GM12878 (cell line): ENCODE measurements around the gene CD48. TPM values are rescaled to one million over a fixed set of nuclear protein-coding genes. Genes with fewer than 3 reads are reported as not detected.

ENCODE experiments used
- ATAC-seq: fragments of 200-7000 bp; cut with Tn5 transposase; 3 replicates; pipeline ENCODE4 v1.9.1; 2020; ENCODE audit warnings: mild to moderate bottlenecking, moderate library complexity
- BruUV-seq: library from RNA; stranded (reverse); fragments of 400-500 nt; replicated peaks from 2 replicates; lab custom pipeline; 2021; lab: Mats Ljungman, UMichigan
- CTCF ChIA-PET: fragments of 300-600 bp; sonication (Branson Sonifier 250); formaldehyde crosslinking; extraction: SDS; loops from one replicate; lab custom pipeline; 2021; ENCODE audit warnings: inconsistent platforms; lab: Yijun Ruan, JAX
- POLR2A ChIA-PET: fragments of 350-600 bp; formaldehyde crosslinking; extraction: SDS; loops from one replicate; lab custom pipeline; 2021; ENCODE audit warnings: inconsistent platforms; lab: Charles Lee
- RAD21 ChIA-PET: fragments of 300-600 bp; sonication (Branson Sonifier 250); formaldehyde crosslinking; loops from one replicate; lab custom pipeline; 2023; ENCODE audit warnings: antibody characterized with exemption; ENCODE audit not compliant: unreplicated experiment; lab: Charles Lee
- SMC1A ChIA-PET: fragments of 300-600 bp; sonication (Branson Sonifier 250); formaldehyde crosslinking; loops from one replicate; lab custom pipeline; 2023; ENCODE audit not compliant: unreplicated experiment, uncharacterized antibody; lab: Charles Lee
- DNase-seq: peaks from one replicate; pipeline ENCODE4 v3.0.0-alpha.2; 2011; ENCODE audit warnings: low read depth, low spot score
- FAIRE-seq: peaks from 3 replicates; lab custom pipeline; 2011; peaks lifted over from hg19 to GRCh38; lab: Jason Lieb, UNC
- H2AFZ ChIP-seq: 2 replicates; pipeline ENCODE4 v1.6.0; 2011; ENCODE audit warnings: low read depth, low read length, control low read depth; ENCODE audit not compliant: control insufficient read depth
- H3K27ac ChIP-seq: 2 replicates; pipeline ENCODE4 v1.5.1; 2011; ENCODE audit warnings: control low read depth; ENCODE audit not compliant: control insufficient read depth, insufficient read depth
- H3K27me3 ChIP-seq, 2 experiments: replicated peaks in 1 of 2; 2 replicates each; pipeline versions ENCODE4 v1.6.0 to v1.6.1; 2011; ENCODE audit warnings: low read length in 1 of 2; ENCODE audit not compliant: control insufficient read depth in 2 of 2, insufficient read depth in 2 of 2
- H3K36me3 ChIP-seq, 2 experiments: 2 replicates each; pipeline ENCODE4 v1.5.1; 2011; ENCODE audit warnings: low read length in 1 of 2; ENCODE audit not compliant: control insufficient read depth in 2 of 2, insufficient read depth in 2 of 2
- H3K4me1 ChIP-seq: 2 replicates; pipeline ENCODE4 v1.6.1; 2011; ENCODE audit warnings: mild to moderate bottlenecking, low read length, moderate library complexity, mixed read lengths; ENCODE audit not compliant: control insufficient read depth, insufficient read depth
- H3K4me2 ChIP-seq: 2 replicates; pipeline ENCODE4 v1.6.0; 2011; ENCODE audit warnings: control low read depth; ENCODE audit not compliant: control insufficient read depth, insufficient read depth
- H3K4me3 ChIP-seq: fragments of 200-600 bp; sonication (generic); 2 replicates; pipeline ENCODE4 v1.5.1; 2016
- H3K79me2 ChIP-seq: 2 replicates; pipeline ENCODE4 v1.6.0; 2011; ENCODE audit warnings: low read length; ENCODE audit not compliant: control insufficient read depth, insufficient read depth
- H3K9ac ChIP-seq: 2 replicates; pipeline ENCODE4 v1.8.0; 2011; ENCODE audit warnings: low read length, control low read depth, mixed read lengths; ENCODE audit not compliant: control insufficient read depth, insufficient read depth
- H3K9me3 ChIP-seq: replicated peaks from 3 replicates; pipeline ENCODE4 v1.5.1; 2011; ENCODE audit warnings: mild to moderate bottlenecking, low read length; ENCODE audit not compliant: control insufficient read depth, insufficient read depth
- H4K20me1 ChIP-seq: 2 replicates; pipeline ENCODE4 v1.6.0; 2011; ENCODE audit not compliant: control insufficient read depth, insufficient read depth
- GATAD2B ChIP-seq: fragments of 450-650 bp; conservative IDR thresholded peaks from 2 replicates; pipeline ENCODE4 v1.6.1; 2017; ENCODE audit warnings: low read depth, mild to moderate bottlenecking, moderate library complexity
- IKZF1 ChIP-seq: fragments of 450-650 bp; conservative IDR thresholded peaks from 2 replicates; pipeline ENCODE4 v1.6.1; 2017; ENCODE audit warnings: antibody characterized with exemption, mild to moderate bottlenecking
- MEF2B ChIP-seq: fragments of 450-650 bp; IDR thresholded peaks from 2 replicates; pipeline ENCODE4 v1.6.1; 2018; ENCODE audit warnings: mild to moderate bottlenecking, moderate library complexity; ENCODE audit not compliant: partially characterized antibody, poor library complexity, severe bottlenecking
- SMC3 ChIP-seq: IDR thresholded peaks from 2 replicates; pipeline ENCODE4 v1.6.1; 2011; ENCODE audit warnings: low read length, improper control_type of control experiment, borderline replicate concordance
- ZBED1 ChIP-seq: IDR thresholded peaks from 2 replicates; pipeline ENCODE4 v1.6.1; 2016; ENCODE audit warnings: borderline replicate concordance
- ZNF384 ChIP-seq: IDR thresholded peaks from 2 replicates; pipeline ENCODE4 v1.6.1; 2012; ENCODE audit warnings: low read depth, mild to moderate bottlenecking, low read length, improper control_type of control experiment, borderline replicate concordance
- WGBS: methylation state at CpG from one replicate; pipeline ENCODE4 v1.1.6; 2016; ENCODE audit warnings: low lambda C conversion rate; ENCODE audit not compliant: insufficient replicate concordance, insufficient coverage; ENCODE audit errors: missing lambda C conversion rate; 5-methylcytosine and 5-hydroxymethylcytosine counted together
- in situ Hi-C: fragments of 300-500 bp; cut with MboI; formaldehyde crosslinking; loops from 9 replicates; pipeline ENCODE4 v1.14.3; 2018; ENCODE audit warnings: mixed read lengths
- intact Hi-C: fragments of 100-400 bp; cut with micrococcal nuclease; formaldehyde crosslinking; loops from one replicate; pipeline ENCODE4 v1.14.2; 2022; ENCODE audit not compliant: unreplicated experiment
- polyA plus RNA-seq, 11 experiments: library from polyadenylated mRNA; depleted of rRNA in 4 of 11; unstranded in 6 of 11; stranded (reverse) in 5 of 11; fragments of >200 nt; fragmentation: Nextera tagmentation in 4 of 11; fragmentation: Illumina TruSeq in 1 of 11; extraction: Ambion mirVana in 4 of 11; extraction: Trizol in 1 of 11; gene quantifications; 1 replicate in 1 of 11; 2 replicates in 10 of 11; pipeline versions ENCODE4 v1.2.1 to v1.2.3, GENCODE V29; 2011 to 2016; ENCODE audit warnings: inconsistent platforms in 2 of 11, missing spikeins in 2 of 11, low read depth in 1 of 11
- total RNA-seq, 4 experiments: library from RNA; depleted of rRNA in 3 of 4; stranded (reverse); fragments of >200 nt in 3 of 4; fragmentation: Illumina TruSeq in 1 of 4; extraction: Trizol in 1 of 4; gene quantifications; 2 replicates each; pipeline versions ENCODE4 v1.2.1 to v1.2.3, GENCODE V29; 2013 to 2021
- TF ChIP-seq, protein P1 (sequence below): fragments of 450-650 bp; IDR thresholded peaks from 2 replicates; pipeline ENCODE4 v1.6.1; 2018; ENCODE audit warnings: borderline replicate concordance, mild to moderate bottlenecking; ENCODE audit not compliant: partially characterized antibody
- TF ChIP-seq, protein P2 (sequence below), 3 experiments: IDR thresholded peaks in 2 of 3; conservative IDR thresholded peaks in 1 of 3; 2 replicates each; pipeline ENCODE4 v1.5.1; 2011; ENCODE audit warnings: low read depth in 3 of 3, low read length in 3 of 3, mild to moderate bottlenecking in 3 of 3, control low read depth in 2 of 3, moderate library complexity in 2 of 3, inconsistent platforms in 1 of 3, mixed read lengths in 1 of 3; ENCODE audit not compliant: control insufficient read depth in 2 of 3, insufficient read depth in 1 of 3; ENCODE audit errors: extremely low read depth in 1 of 3
- TF ChIP-seq, protein P3 (sequence below): IDR thresholded peaks from 2 replicates; pipeline ENCODE4 v1.6.1; 2011; ENCODE audit warnings: borderline replicate concordance, low read depth, mild to moderate bottlenecking, moderate library complexity, low read length; ENCODE audit not compliant: insufficient read depth, poor library complexity, severe bottlenecking

CD48 gene
- total and polyA plus RNA-seq, 10 of the 15 experiments (the other 5 are each of a cell fraction or from before 2014, with no cell fraction given) = 302 to 1,315 (median 430) TPM

DNA sequence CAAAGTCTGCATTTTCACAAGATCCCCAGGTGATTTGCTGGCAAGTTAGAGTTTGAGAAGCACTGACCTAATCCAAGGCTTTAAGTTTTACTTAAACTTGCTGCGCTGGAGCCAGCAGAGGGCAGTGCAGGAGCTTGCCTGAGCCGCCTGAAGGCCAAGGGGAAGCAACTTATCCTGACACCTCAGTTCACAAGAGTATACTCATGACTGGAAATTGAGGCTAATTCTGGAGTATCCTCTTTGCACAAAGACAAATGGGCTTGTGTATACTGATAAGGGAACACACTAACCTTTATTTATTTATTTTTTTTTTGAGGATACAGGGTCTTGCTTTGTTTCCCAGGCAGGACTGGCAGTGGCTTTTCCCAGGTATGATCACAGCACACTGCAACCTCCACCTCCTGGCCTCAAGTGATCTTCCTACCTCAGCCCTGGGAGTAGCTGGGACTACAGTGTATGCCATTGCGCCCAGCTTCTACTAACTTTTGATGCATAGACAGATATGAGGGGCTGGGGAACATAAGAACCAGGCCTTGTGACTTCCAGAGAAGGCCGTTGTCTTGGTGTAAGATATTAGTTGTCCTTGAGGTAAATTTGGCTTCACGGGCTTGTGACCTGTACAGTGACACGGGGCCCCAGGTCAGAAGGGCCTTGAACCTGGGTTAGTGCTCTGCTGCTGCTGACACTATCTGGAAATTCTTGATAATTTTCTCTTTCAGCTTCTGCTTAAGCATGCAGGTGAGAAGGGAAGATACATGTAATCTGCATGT is 35.8 kb downstream of the CD48 start:
- ChIA-PET RAD21 (interaction anchor here (0.7 to 6.8 kb wide), 27 partner anchors 8 to 314 kb away, joined by 3 to 132 read pairs (median 9); partner anchors contain the start of genes CD48, ITLN2 and SLAMF1), POLR2A (interaction anchor here (0.7 to 6.5 kb wide), 17 partner anchors 9 to 101 kb away, joined by 3 to 61 read pairs (median 6); partner anchors contain the start of gene SLAMF1), SMC1A (interaction anchor here (0.7 to 6.7 kb wide), 39 partner anchors 8 to 314 kb away, joined by 3 to 187 read pairs (median 6); partner anchors contain the start of genes CD48, ITLN2, SLAMF1 and SLAMF7), CTCF (interaction anchor here (0.7 to 6.5 kb wide), 39 partner anchors 10 to 314 kb away, joined by 3 to 92 read pairs (median 6); partner anchors contain the start of genes CD244, CD48, ITLN2 and LY9)
- FAIRE-seq = peak; percentile 23
- peak overlapping the region; percentile 46; the same call in 1 of the 2 replicates for H3K4me2 ChIP-seq
- WGBS = under 1% methylated on average over 6 of the region's 6 CpGs
- in situ Hi-C loops = no loop called here
- no peaks in the 10 kb centered on the region for H3K27me3 ChIP-seq
- intact Hi-C loops = loop anchor here (2.0 to 5.0 kb wide), 4 partner anchors 29 to 155 kb away; partner anchors contain the start of genes CD48 and SLAMF1
- no peaks in the 10 kb centered on the region for H4K20me1 ChIP-seq
- peak overlapping the region; percentile 2; the same call in 1 of the 2 replicates for H3K4me3 ChIP-seq
- peaks cover 33 to 37% of the 10 kb centered on the region in 2 experiments; a peak in 3 of 4 replicates for H3K36me3 ChIP-seq
- peak; percentile 88 for ATAC-seq
- H3K9me3 ChIP-seq = no peaks in the 10 kb centered on the region
- peaks cover 48% of the 10 kb centered on the region for H3K4me1 ChIP-seq
- DNase-seq = peak; percentile 76
- peaks cover 23% of the 10 kb centered on the region for H3K79me2 ChIP-seq
- H3K27ac ChIP-seq = peak overlapping the region; percentile 62
- H2AFZ ChIP-seq = no peak overlapping the region
- peak overlapping the region; percentile 37; the same call in 1 of the 2 replicates for H3K9ac ChIP-seq
- no TSS peak for BruUV-seq
- TF ChIP-seq ZBED1 = peak; percentile 17; the same call in 1 of the 2 replicates
- peak; percentile 80 for TF ChIP-seq SMC3
- TF ChIP-seq IKZF1 = peak; percentile 19; the same call in 1 of the 2 replicates
- peak; percentile 30 for TF ChIP-seq MEF2B
- TF ChIP-seq, protein P1, sequence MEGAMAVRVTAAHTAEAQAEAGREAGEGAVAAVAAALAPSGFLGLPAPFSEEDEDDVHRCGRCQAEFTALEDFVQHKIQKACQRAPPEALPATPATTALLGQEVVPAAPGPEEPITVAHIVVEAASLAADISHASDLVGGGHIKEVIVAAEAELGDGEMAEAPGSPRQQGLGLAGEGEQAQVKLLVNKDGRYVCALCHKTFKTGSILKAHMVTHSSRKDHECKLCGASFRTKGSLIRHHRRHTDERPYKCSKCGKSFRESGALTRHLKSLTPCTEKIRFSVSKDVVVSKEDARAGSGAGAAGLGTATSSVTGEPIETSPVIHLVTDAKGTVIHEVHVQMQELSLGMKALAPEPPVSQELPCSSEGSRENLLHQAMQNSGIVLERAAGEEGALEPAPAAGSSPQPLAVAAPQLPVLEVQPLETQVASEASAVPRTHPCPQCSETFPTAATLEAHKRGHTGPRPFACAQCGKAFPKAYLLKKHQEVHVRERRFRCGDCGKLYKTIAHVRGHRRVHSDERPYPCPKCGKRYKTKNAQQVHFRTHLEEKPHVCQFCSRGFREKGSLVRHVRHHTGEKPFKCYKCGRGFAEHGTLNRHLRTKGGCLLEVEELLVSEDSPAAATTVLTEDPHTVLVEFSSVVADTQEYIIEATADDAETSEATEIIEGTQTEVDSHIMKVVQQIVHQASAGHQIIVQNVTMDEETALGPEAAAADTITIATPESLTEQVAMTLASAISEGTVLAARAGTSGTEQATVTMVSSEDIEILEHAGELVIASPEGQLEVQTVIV = no peak
- TF ChIP-seq ZNF384 = no peak
- TF ChIP-seq, protein P2, sequence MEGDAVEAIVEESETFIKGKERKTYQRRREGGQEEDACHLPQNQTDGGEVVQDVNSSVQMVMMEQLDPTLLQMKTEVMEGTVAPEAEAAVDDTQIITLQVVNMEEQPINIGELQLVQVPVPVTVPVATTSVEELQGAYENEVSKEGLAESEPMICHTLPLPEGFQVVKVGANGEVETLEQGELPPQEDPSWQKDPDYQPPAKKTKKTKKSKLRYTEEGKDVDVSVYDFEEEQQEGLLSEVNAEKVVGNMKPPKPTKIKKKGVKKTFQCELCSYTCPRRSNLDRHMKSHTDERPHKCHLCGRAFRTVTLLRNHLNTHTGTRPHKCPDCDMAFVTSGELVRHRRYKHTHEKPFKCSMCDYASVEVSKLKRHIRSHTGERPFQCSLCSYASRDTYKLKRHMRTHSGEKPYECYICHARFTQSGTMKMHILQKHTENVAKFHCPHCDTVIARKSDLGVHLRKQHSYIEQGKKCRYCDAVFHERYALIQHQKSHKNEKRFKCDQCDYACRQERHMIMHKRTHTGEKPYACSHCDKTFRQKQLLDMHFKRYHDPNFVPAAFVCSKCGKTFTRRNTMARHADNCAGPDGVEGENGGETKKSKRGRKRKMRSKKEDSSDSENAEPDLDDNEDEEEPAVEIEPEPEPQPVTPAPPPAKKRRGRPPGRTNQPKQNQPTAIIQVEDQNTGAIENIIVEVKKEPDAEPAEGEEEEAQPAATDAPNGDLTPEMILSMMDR (IDR thresholded peaks at IDR 0.05 in 2 of 3, conservative IDR thresholded peaks at IDR 0.05 in 1 of 3; ENCODE audit: control insufficient read depth in 2 of 3, extremely low read depth in 1 of 3, insufficient read depth in 1 of 3, low read depth in 3 of 3, low read length in 3 of 3) = peak; percentile 86 to 95 (median 92)
- TF ChIP-seq GATAD2B = no peak
- TF ChIP-seq, protein P3, sequence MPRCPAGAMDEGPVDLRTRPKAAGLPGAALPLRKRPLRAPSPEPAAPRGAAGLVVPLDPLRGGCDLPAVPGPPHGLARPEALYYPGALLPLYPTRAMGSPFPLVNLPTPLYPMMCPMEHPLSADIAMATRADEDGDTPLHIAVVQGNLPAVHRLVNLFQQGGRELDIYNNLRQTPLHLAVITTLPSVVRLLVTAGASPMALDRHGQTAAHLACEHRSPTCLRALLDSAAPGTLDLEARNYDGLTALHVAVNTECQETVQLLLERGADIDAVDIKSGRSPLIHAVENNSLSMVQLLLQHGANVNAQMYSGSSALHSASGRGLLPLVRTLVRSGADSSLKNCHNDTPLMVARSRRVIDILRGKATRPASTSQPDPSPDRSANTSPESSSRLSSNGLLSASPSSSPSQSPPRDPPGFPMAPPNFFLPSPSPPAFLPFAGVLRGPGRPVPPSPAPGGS = peak; percentile 7
